PFSK-1 (cell line): ENCODE results near the gene PGRMC2.

Source experiments
- FOXP2 ChIP-seq: optimal IDR thresholded peaks from 2 replicates; pipeline ENCODE3; 2011; ENCODE audit warnings: borderline replicate concordance, control low read depth, inconsistent platforms; ENCODE audit not compliant: insufficient read depth; ENCODE audit errors: extremely low read length, extremely low read depth
- SIN3A ChIP-seq: IDR thresholded peaks from 2 replicates; pipeline ENCODE4 v1.6.1; 2012; ENCODE audit warnings: mild to moderate bottlenecking, low read length, moderate library complexity, borderline replicate concordance; ENCODE audit not compliant: insufficient read depth
- TF ChIP-seq, protein P1 (sequence below), 2 experiments: IDR thresholded peaks; 2 replicates each; pipeline versions ENCODE4 v1.6.1 to v1.8.0; 2011 to 2012; ENCODE audit warnings: low read depth in 2 of 2, low read length in 2 of 2, control low read depth in 1 of 2, inconsistent platforms in 1 of 2, mild to moderate bottlenecking in 1 of 2, moderate library complexity in 1 of 2; ENCODE audit not compliant: insufficient read depth in 1 of 2

Gene PGRMC2

DNA sequence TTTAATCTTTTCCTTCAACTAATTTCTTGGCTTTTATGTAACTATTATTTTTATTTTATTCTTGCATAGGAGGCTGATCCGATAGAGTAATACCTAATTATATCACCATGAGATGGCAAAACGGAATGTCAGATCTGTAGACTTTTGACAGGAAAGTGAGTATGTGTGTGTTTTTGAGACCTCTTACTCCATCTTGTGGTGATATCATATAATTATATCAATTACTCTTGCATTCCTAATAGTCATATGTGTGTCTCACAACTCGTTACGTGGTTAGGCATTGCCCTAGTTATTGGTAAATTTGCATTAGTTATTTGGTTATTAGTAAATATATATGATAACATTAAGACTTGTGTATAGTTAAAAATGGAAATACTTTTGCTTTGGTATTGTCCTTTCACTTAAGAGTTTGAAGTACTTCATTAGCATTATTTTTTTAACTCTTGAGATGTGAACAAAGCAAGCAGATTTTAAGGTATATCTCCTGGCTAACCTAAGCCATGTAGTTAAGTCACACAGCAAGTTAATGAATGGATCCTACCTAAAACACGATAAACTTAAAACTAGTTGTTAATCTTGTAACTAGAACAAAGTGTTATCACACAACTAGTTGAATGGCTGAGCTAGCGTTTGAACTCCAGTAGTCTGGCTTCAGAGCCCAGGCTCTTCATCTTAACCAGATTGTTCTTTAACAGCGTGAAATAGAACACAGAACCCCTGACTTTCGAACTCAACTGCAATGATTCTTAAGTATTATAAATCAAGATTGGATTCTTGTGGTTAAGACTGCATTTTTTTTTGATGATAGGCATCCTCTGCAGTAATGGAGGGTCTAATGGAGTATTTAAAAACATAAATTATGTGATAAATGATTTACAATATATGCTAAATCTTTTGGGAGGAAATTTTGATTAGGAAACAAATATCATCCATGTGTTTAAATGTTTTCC, 67.1 kb downstream of the PGRMC2 start:
- TF ChIP-seq FOXP2 (no peak), SIN3A (no peak)
- TF ChIP-seq, protein P1, sequence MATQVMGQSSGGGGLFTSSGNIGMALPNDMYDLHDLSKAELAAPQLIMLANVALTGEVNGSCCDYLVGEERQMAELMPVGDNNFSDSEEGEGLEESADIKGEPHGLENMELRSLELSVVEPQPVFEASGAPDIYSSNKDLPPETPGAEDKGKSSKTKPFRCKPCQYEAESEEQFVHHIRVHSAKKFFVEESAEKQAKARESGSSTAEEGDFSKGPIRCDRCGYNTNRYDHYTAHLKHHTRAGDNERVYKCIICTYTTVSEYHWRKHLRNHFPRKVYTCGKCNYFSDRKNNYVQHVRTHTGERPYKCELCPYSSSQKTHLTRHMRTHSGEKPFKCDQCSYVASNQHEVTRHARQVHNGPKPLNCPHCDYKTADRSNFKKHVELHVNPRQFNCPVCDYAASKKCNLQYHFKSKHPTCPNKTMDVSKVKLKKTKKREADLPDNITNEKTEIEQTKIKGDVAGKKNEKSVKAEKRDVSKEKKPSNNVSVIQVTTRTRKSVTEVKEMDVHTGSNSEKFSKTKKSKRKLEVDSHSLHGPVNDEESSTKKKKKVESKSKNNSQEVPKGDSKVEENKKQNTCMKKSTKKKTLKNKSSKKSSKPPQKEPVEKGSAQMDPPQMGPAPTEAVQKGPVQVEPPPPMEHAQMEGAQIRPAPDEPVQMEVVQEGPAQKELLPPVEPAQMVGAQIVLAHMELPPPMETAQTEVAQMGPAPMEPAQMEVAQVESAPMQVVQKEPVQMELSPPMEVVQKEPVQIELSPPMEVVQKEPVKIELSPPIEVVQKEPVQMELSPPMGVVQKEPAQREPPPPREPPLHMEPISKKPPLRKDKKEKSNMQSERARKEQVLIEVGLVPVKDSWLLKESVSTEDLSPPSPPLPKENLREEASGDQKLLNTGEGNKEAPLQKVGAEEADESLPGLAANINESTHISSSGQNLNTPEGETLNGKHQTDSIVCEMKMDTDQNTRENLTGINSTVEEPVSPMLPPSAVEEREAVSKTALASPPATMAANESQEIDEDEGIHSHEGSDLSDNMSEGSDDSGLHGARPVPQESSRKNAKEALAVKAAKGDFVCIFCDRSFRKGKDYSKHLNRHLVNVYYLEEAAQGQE (IDR thresholded peaks at IDR 0.05; ENCODE audit: insufficient read depth in 1 of 2, low read depth in 2 of 2, low read length in 2 of 2): no peak
